ENCODE results near the gene COG1. TPM values are rescaled to one million over a fixed set of nuclear protein-coding genes. Genes with fewer than 3 reads are reported as not detected.

COG1 gene
- total and polyA plus RNA-seq, 12 donors, result 27.1 to 97.2 (median 58.0) TPM

GRCh38 chr17:73214008-73214407, 21.2 kb downstream of the COG1 start:
- intact Hi-C loops (cut with DNase I), result no loop called here
- Histone ChIP-seq H3K27ac (no peak overlapping the region), H3K4me1 (peaks cover 0 to 8% (median 0%) of the 10 kb centered on the region in 9 donors), H3K27me3 (no peaks in the 10 kb centered on the region), H3K36me3 (peaks cover 0 to 78% (median 17%) of the 10 kb centered on the region in 9 donors), H3K4me3 (no peak overlapping the region), H3K9me3 (no peaks in the 10 kb centered on the region)
- ATAC-seq (no peak), DNase-seq (no peak)
- TF ChIP-seq CTCF (IDR thresholded peaks at IDR 0.05), result no peak

GRCh38 chr17:73214851-73215250, 22.0 kb downstream of the COG1 start:
- ATAC-seq, result no peak
- H3K4me1 ChIP-seq, result peaks cover 0 to 8% (median 0%) of the 10 kb centered on the region in 9 donors
- no peaks in the 10 kb centered on the region for H3K9me3 ChIP-seq
- peaks cover 0 to 78% (median 11%) of the 10 kb centered on the region in 9 donors for H3K36me3 ChIP-seq
- 71 to 80% methylated on average over 4 of the region's 4 CpGs for WGBS, 2 donors
- no peak for DNase-seq
- no peak overlapping the region for H3K4me3 ChIP-seq
- no peak for TF ChIP-seq CTCF (IDR thresholded peaks at IDR 0.05)
- H3K27me3 ChIP-seq, result no peaks in the 10 kb centered on the region
- intact Hi-C loops (cut with DNase I), result no loop called here
- H3K27ac ChIP-seq, result no peak overlapping the region

GRCh38 chr17:73215447-73215846, 22.6 kb downstream of the COG1 start:
- TF ChIP-seq CTCF (IDR thresholded peaks at IDR 0.05), result no peak
- WGBS, 2 donors, result 92 to 99% methylated on average over 2 of the region's 2 CpGs
- peaks cover 0 to 79% (median 11%) of the 10 kb centered on the region in 9 donors for H3K36me3 ChIP-seq
- H3K4me3 ChIP-seq, result no peak overlapping the region
- ATAC-seq (no peak), DNase-seq (no peak)
- H3K27ac ChIP-seq, result no peak overlapping the region
- H3K4me1 ChIP-seq, result peaks cover 0 to 8% (median 0%) of the 10 kb centered on the region in 9 donors
- no peaks in the 10 kb centered on the region for H3K9me3 ChIP-seq
- intact Hi-C loops (cut with DNase I), result no loop called here
- no peaks in the 10 kb centered on the region for H3K27me3 ChIP-seq

- Histone ChIP-seq H3K36me3 (peaks cover 0 to 42% (median 0%) of the 10 kb centered on the region in 9 donors), H3K9me3 (no peaks in the 10 kb centered on the region), H3K27me3 (no peaks in the 10 kb centered on the region), H3K4me3 (no peak overlapping the region), H3K27ac (no peak overlapping the region), H3K4me1 (peaks cover 0 to 41% (median 21%) of the 10 kb centered on the region in 9 donors)
- WGBS, 2 donors, result 92 to 100% methylated on average over 2 of the region's 2 CpGs
- no peak for ATAC-seq
- DNase-seq, result no peak
- intact Hi-C loops (cut with DNase I), result no loop called here
- TF ChIP-seq CTCF (IDR thresholded peaks at IDR 0.05), result no peak
Measured at GRCh38 chr17:73223626-73224230, 30.9 kb downstream of the COG1 start.
